Measurements from ENCODE around the gene TMEM86B. TPM values are rescaled to one million over a fixed set of nuclear protein-coding genes. Genes with fewer than 3 reads are reported as not detected.

TMEM86B gene
- total RNA-seq, 1 experiment from 2014 or later = 14.2 TPM

DNA sequence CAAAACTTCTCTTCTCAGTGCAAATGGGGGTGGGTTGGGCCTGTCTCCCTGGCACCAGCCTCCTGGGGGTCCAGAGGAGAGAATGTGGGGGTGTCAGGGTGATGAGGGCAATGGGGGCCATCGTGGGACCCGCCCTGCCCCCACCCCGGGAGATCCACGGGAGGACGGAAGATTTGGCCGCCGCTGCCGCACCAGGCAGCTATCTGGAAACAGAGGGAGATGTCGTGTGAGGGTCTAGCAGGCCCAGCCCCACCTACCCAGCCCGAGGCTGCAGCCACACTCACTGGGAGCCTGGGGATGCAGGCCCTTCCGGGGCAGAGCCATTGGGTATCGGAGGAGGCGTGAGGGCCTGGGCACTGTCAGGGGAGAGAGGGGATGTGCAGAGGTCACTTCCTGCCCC is 1.8 kb upstream of the TMEM86B start:
- peaks cover 25% of the 10 kb centered on the region for H3K36me3 ChIP-seq (ENCODE audit: control insufficient read depth, insufficient read depth, low read length)
- ATAC-seq = no peak
- H3K9me3 ChIP-seq (ENCODE audit: control insufficient read depth, insufficient read depth, low read depth, low read length) = no peaks in the 10 kb centered on the region
- H3K4me3 ChIP-seq (ENCODE audit: low read depth in 2 of 2, low read length in 2 of 2) = no peak overlapping the region
- in situ Hi-C loops (cut with HindIII; ENCODE audit: low pct_unique_long_range_greater_than_20kb, low sequenced_read_pairs) = no loop called here
- POLR2A ChIA-PET = no interaction called here
- intact Hi-C loops (cut with micrococcal nuclease; ENCODE audit: unreplicated experiment) = no loop called here
- DNase-seq (ENCODE audit: low read depth, low spot score) = no peak
- TF ChIP-seq, protein P1, sequence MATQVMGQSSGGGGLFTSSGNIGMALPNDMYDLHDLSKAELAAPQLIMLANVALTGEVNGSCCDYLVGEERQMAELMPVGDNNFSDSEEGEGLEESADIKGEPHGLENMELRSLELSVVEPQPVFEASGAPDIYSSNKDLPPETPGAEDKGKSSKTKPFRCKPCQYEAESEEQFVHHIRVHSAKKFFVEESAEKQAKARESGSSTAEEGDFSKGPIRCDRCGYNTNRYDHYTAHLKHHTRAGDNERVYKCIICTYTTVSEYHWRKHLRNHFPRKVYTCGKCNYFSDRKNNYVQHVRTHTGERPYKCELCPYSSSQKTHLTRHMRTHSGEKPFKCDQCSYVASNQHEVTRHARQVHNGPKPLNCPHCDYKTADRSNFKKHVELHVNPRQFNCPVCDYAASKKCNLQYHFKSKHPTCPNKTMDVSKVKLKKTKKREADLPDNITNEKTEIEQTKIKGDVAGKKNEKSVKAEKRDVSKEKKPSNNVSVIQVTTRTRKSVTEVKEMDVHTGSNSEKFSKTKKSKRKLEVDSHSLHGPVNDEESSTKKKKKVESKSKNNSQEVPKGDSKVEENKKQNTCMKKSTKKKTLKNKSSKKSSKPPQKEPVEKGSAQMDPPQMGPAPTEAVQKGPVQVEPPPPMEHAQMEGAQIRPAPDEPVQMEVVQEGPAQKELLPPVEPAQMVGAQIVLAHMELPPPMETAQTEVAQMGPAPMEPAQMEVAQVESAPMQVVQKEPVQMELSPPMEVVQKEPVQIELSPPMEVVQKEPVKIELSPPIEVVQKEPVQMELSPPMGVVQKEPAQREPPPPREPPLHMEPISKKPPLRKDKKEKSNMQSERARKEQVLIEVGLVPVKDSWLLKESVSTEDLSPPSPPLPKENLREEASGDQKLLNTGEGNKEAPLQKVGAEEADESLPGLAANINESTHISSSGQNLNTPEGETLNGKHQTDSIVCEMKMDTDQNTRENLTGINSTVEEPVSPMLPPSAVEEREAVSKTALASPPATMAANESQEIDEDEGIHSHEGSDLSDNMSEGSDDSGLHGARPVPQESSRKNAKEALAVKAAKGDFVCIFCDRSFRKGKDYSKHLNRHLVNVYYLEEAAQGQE (IDR thresholded peaks at IDR 0.05; ENCODE audit: insufficient read depth in 1 of 2, low read depth in 2 of 2, low read length in 1 of 2) = no peak
- no peak for TF ChIP-seq SIN3A (IDR thresholded peaks at IDR 0.05; ENCODE audit: borderline replicate concordance, insufficient read depth, low read depth, low read length)
- TF ChIP-seq TCF7L2 (IDR thresholded peaks at IDR 0.05; ENCODE audit: low read depth, low read length) = no peak
- TF ChIP-seq POLR2AphosphoS5 (IDR thresholded peaks at IDR 0.05; ENCODE audit: low read depth, low read length) = no peak
- TF ChIP-seq, protein P2, sequence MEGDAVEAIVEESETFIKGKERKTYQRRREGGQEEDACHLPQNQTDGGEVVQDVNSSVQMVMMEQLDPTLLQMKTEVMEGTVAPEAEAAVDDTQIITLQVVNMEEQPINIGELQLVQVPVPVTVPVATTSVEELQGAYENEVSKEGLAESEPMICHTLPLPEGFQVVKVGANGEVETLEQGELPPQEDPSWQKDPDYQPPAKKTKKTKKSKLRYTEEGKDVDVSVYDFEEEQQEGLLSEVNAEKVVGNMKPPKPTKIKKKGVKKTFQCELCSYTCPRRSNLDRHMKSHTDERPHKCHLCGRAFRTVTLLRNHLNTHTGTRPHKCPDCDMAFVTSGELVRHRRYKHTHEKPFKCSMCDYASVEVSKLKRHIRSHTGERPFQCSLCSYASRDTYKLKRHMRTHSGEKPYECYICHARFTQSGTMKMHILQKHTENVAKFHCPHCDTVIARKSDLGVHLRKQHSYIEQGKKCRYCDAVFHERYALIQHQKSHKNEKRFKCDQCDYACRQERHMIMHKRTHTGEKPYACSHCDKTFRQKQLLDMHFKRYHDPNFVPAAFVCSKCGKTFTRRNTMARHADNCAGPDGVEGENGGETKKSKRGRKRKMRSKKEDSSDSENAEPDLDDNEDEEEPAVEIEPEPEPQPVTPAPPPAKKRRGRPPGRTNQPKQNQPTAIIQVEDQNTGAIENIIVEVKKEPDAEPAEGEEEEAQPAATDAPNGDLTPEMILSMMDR (IDR thresholded peaks at IDR 0.05) = no peak
- CTCF ChIA-PET = no interaction called here
- no peak overlapping the region for H3K27ac ChIP-seq (ENCODE audit: low read length)
- no peaks in the 10 kb centered on the region for H3K27me3 ChIP-seq (ENCODE audit: control insufficient read depth, insufficient read depth, low read length)
- BruUV-seq (replicated peaks) = no TSS peak
- H3K4me1 ChIP-seq (ENCODE audit: control insufficient read depth, insufficient read depth, low read length) = peaks cover 13% of the 10 kb centered on the region; the same call in 1 of the 2 replicates

DNA sequence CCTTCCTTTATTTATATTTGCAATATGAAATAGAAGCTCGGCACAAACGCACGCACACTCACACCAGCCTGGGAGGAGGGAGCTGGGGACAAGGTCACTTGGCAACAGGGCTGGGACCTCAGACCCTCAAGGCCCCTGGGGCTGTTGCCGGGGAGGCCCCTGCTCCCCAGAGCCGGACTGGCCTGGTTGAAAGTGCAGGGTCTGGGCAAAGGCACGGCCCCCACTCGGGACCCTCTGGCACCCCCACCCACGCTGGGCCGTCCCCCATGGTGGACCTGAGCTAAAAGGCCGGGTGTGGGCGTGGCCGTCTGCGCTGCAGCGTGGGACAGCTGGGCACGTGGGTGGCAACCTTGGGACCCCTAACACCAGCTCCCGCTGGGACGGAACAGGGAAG is 1.2 kb upstream of the TMEM86B start:
- BruUV-seq (replicated peaks) = TSS peak; percentile 88
- H3K4me1 ChIP-seq (ENCODE audit: control insufficient read depth, insufficient read depth, low read length) = peaks cover 13% of the 10 kb centered on the region; the same call in 1 of the 2 replicates
- in situ Hi-C loops (cut with HindIII; ENCODE audit: low pct_unique_long_range_greater_than_20kb, low sequenced_read_pairs) (no loop called here), intact Hi-C loops (cut with micrococcal nuclease; ENCODE audit: unreplicated experiment) (no loop called here)
- ATAC-seq (no peak), DNase-seq (ENCODE audit: low read depth, low spot score) (no peak)
- H3K27ac ChIP-seq (ENCODE audit: low read length) = no peak overlapping the region
- no peak for TF ChIP-seq TCF7L2 (IDR thresholded peaks at IDR 0.05; ENCODE audit: low read depth, low read length)
- TF ChIP-seq POLR2AphosphoS5 (IDR thresholded peaks at IDR 0.05; ENCODE audit: low read depth, low read length) = no peak
- TF ChIP-seq SIN3A (IDR thresholded peaks at IDR 0.05; ENCODE audit: borderline replicate concordance, insufficient read depth, low read depth, low read length) = no peak
- TF ChIP-seq, protein P2 (IDR thresholded peaks at IDR 0.05) = no peak
- TF ChIP-seq, protein P1 (IDR thresholded peaks at IDR 0.05; ENCODE audit: insufficient read depth in 1 of 2, low read depth in 2 of 2, low read length in 1 of 2) = no peak
- no peaks in the 10 kb centered on the region for H3K9me3 ChIP-seq (ENCODE audit: control insufficient read depth, insufficient read depth, low read depth, low read length)
- H3K4me3 ChIP-seq (ENCODE audit: low read depth in 2 of 2, low read length in 2 of 2) = no peak overlapping the region
- ChIA-PET CTCF (no interaction called here), POLR2A (no interaction called here)
- no peaks in the 10 kb centered on the region for H3K27me3 ChIP-seq (ENCODE audit: control insufficient read depth, insufficient read depth, low read length)
- H3K36me3 ChIP-seq (ENCODE audit: control insufficient read depth, insufficient read depth, low read length) = peaks cover 25% of the 10 kb centered on the region
